AG08395 (cell line): ENCODE results near the gene DMKN.
"Not testable (repeated sequence)": the region's sequence is repeated elsewhere in the genome, so short reads cannot be mapped to it uniquely, and the experiment has no call there.

Experiments used
- DNase-seq: peaks from one replicate; pipeline ENCODE4 v3.0.0; 2012; ENCODE audit warnings: mixed read lengths, low spot score

The DMKN gene

GRCh38 chr19:35462476-35462953, 50.9 kb downstream of the DMKN start:
- no peak for DNase-seq

- not testable (repeated sequence) for DNase-seq
Observed at GRCh38 chr19:35461788-35462187, 51.7 kb downstream of the DMKN start.

GRCh38 chr19:35461060-35461459, 52.4 kb downstream of the DMKN start:
- DNase-seq, result no peak

GRCh38 chr19:35460608-35461007, 52.8 kb downstream of the DMKN start:
- no peak for DNase-seq

GRCh38 chr19:35459414-35460082, 53.9 kb downstream of the DMKN start:
- DNase-seq, result no peak

GRCh38 chr19:35458731-35459391, 54.6 kb downstream of the DMKN start:
- DNase-seq, result no peak

GRCh38 chr19:35458192-35458591, 55.3 kb downstream of the DMKN start:
- DNase-seq, result no peak

- no peak for DNase-seq
Observed at GRCh38 chr19:35457173-35457572, 56.3 kb downstream of the DMKN start.

GRCh38 chr19:35455616-35456201, 57.7 kb downstream of the DMKN start:
- no peak for DNase-seq

- no peak for DNase-seq
Observed at GRCh38 chr19:35454663-35455062, 58.8 kb downstream of the DMKN start.

GRCh38 chr19:35451338-35452096, 61.9 kb downstream of the DMKN start:
- DNase-seq, result no peak

GRCh38 chr19:35449359-35450043, 63.9 kb downstream of the DMKN start:
- no peak for DNase-seq

GRCh38 chr19:35447606-35448469, 65.6 kb downstream of the DMKN start, which contains the start of gene FFAR2:
FFAR2 (plus strand) TSS chr19:35448257; CDS start chr19:35449715, 1,458 bp downstream.
- no peak for DNase-seq
